HepG2 (cell line): ENCODE measurements around the gene C20orf204. TPM values are rescaled to one million over a fixed set of nuclear protein-coding genes. Genes with fewer than 3 reads are reported as not detected.

Source experiments
- ARID5B ChIP-seq: IDR thresholded peaks from 2 replicates; pipeline ENCODE4 v1.4.0; 2020; ENCODE audit warnings: mild to moderate bottlenecking, missing genetic modification reagents
- ATF1 ChIP-seq: IDR thresholded peaks from 2 replicates; pipeline ENCODE4 v1.6.1; 2016; ENCODE audit warnings: mild to moderate bottlenecking, control low read depth
- CENPX ChIP-seq: sonication (generic); formaldehyde crosslinking; IDR thresholded peaks from 2 replicates; pipeline ENCODE4 v1.9.0; 2021; ENCODE audit warnings: mild to moderate bottlenecking, missing genetic modification reagents, moderate library complexity
- CERS6 ChIP-seq: sonication (generic); formaldehyde crosslinking; IDR thresholded peaks from 2 replicates; pipeline ENCODE4 v1.5.0; 2020; ENCODE audit warnings: missing genetic modification reagents
- DNMT3B ChIP-seq: conservative IDR thresholded peaks from 2 replicates; pipeline ENCODE4 v1.6.1; 2016; ENCODE audit warnings: missing biosample characterization, control low read depth
- NCOA2 ChIP-seq: sonication (generic); formaldehyde crosslinking; IDR thresholded peaks from 2 replicates; pipeline ENCODE4 v1.8.0; 2022; ENCODE audit warnings: inconsistent platforms
- PLSCR1 ChIP-seq: sonication (generic); formaldehyde crosslinking; IDR thresholded peaks from 2 replicates; pipeline ENCODE4 v1.5.0; 2020; ENCODE audit warnings: missing genetic modification reagents, mild to moderate bottlenecking, borderline replicate concordance
- POLR2AphosphoS2 ChIP-seq: IDR thresholded peaks from 2 replicates; pipeline ENCODE4 v1.6.1; 2011; ENCODE audit warnings: low read depth, low read length, improper control_type of control experiment
- RAD51 ChIP-seq: fragments of 450-650 bp; IDR thresholded peaks from 2 replicates; pipeline ENCODE4 v1.6.1; 2016; ENCODE audit warnings: borderline replicate concordance
- SIN3B ChIP-seq: fragments of 150-350 bp; IDR thresholded peaks from 2 replicates; pipeline ENCODE4 v1.6.1; 2014; ENCODE audit warnings: low read length
- THAP11 ChIP-seq: IDR thresholded peaks from 2 replicates; pipeline ENCODE4 v1.6.1; 2016; ENCODE audit warnings: missing biosample characterization, missing genetic modification reagents
- U2AF1 ChIP-seq: fragments of 200-400 bp; formaldehyde crosslinking; optimal IDR thresholded peaks from 2 replicates; pipeline ENCODE3; 2017; ENCODE audit warnings: mild to moderate bottlenecking, low read depth, low read length
- ZNF274 ChIP-seq: sonication (generic); formaldehyde crosslinking; IDR thresholded peaks from 2 replicates; pipeline ENCODE4 v1.5.1; 2020; ENCODE audit warnings: mild to moderate bottlenecking, missing genetic modification reagents
- ZNF503 ChIP-seq: sonication (generic); formaldehyde crosslinking; IDR thresholded peaks from 2 replicates; pipeline ENCODE4 v1.4.0; 2020; ENCODE audit warnings: missing genetic modification reagents
- ZNF687 ChIP-seq: sonication (generic); formaldehyde crosslinking; IDR thresholded peaks from 2 replicates; pipeline ENCODE4 v1.5.1; 2020; ENCODE audit warnings: mild to moderate bottlenecking, missing genetic modification reagents, moderate library complexity
- ZNF704 ChIP-seq: sonication (generic); formaldehyde crosslinking; IDR thresholded peaks from 2 replicates; pipeline ENCODE4 v1.8.1; 2023; ENCODE audit warnings: mild to moderate bottlenecking, inconsistent platforms, moderate library complexity, missing genetic modification reagents, borderline replicate concordance
- polyA plus RNA-seq, 8 experiments: library from polyadenylated mRNA; depleted of rRNA in 3 of 8; stranded (reverse) in 7 of 8; unstranded in 1 of 8; fragments of >200 nt; fragmentation: Illumina TruSeq in 4 of 8; extraction: Trizol in 4 of 8; gene quantifications; 2 replicates each; pipeline versions ENCODE4 v1.2.1 to v1.2.3, GENCODE V29; 2011 to 2016; ENCODE audit warnings: low read depth in 4 of 8, missing spikeins in 1 of 8, mixed read lengths in 1 of 8; ENCODE audit not compliant: insufficient read depth in 1 of 8
- total RNA-seq, 5 experiments: library from RNA; depleted of rRNA; stranded (reverse); fragments of >200 nt; fragmentation: Illumina TruSeq; extraction: Trizol; gene quantifications; 2 replicates each; pipeline ENCODE4 v1.2.3, GENCODE V29; 2016; ENCODE audit warnings: low read depth in 1 of 5

C20orf204 gene
- total and polyA plus RNA-seq, 2 of the 13 experiments (the other 11 are each of a cell fraction or from before 2014, with no cell fraction given), result 22.1 to 80.0 TPM

- TF ChIP-seq CERS6 (CRISPR knock-in tag) (no peak), ZNF503 (0 out of 2 replicates have a peak, but pooled peaks have one; percentile 31), U2AF1 (no peak), RAD51 (no peak), ATF1 (no peak), ZNF274 (CRISPR knock-in tag) (no peak; the same call in none of the 2 replicates), THAP11 (CRISPR knock-in tag) (peak; percentile 73), ARID5B (CRISPR knock-in tag) (peak; percentile 23; the same call in 1 of the 2 replicates), POLR2AphosphoS2 (no peak), ZNF687 (CRISPR knock-in tag) (peak; percentile 76), CENPX (no peak), DNMT3B (CRISPR knock-in tag) (no peak), SIN3B (no peak), NCOA2 (CRISPR knock-in tag) (peak; percentile 63; the same call in 1 of the 2 replicates), PLSCR1 (no peak), ZNF704 (0 out of 2 replicates have a peak, but pooled peaks have one; percentile 11)
Measured at GRCh38 chr20:64041040-64041780, 5.2 kb downstream of the C20orf204 start (continued).
